D721Med (cell line): Measurements from ENCODE around the gene SCNN1B.
"Not testable (repeated sequence)": the region's sequence is repeated elsewhere in the genome, so short reads cannot be mapped to it uniquely, and the experiment has no call there.

Source experiments
- DNase-seq: peaks from one replicate; pipeline ENCODE4 v3.0.0; 2011; ENCODE audit warnings: low spot score; ENCODE audit not compliant: insufficient read length
- FAIRE-seq: peaks from 2 replicates; lab custom pipeline; 2011; peaks lifted over from hg19 to GRCh38; lab: Jason Lieb, UNC
- CTCF ChIP-seq: IDR thresholded peaks from 2 replicates; pipeline ENCODE4 v1.5.1; 2012; ENCODE audit warnings: mild to moderate bottlenecking, control low read depth; ENCODE audit not compliant: insufficient read depth; ENCODE audit errors: missing control alignments

The SCNN1B gene

GRCh38 chr16:23378921-23379320 lies 76.8 kb downstream of the SCNN1B start:
- no peak for FAIRE-seq
- no peak for TF ChIP-seq CTCF

GRCh38 chr16:23379707-23380106 lies 77.6 kb downstream of the SCNN1B start:
- DNase-seq (no peak), FAIRE-seq (no peak)
- no peak for TF ChIP-seq CTCF

More at GRCh38 chr16:23378921-23379320, 76.8 kb downstream of the SCNN1B start:
- no peak for DNase-seq

- FAIRE-seq (no peak), DNase-seq (no peak)
- TF ChIP-seq CTCF: no peak
These were observed 78.4 kb downstream of the SCNN1B start for GRCh38 chr16:23380501-23380951.

GRCh38 chr16:23381702-23382101 lies 79.6 kb downstream of the SCNN1B start:
- not testable (repeated sequence) for DNase-seq, FAIRE-seq

GRCh38 chr16:23382279-23382678 lies 80.2 kb downstream of the SCNN1B start:
- FAIRE-seq (no peak), DNase-seq (no peak)
- TF ChIP-seq CTCF: no peak

GRCh38 chr16:23383881-23384280 lies 81.8 kb downstream of the SCNN1B start:
- TF ChIP-seq CTCF: no peak
- no peak for FAIRE-seq
- DNase-seq: no peak

- DNase-seq: no peak
- FAIRE-seq: no peak
- TF ChIP-seq CTCF: no peak
These were observed 82.8 kb downstream of the SCNN1B start for GRCh38 chr16:23384878-23385277.

- FAIRE-seq (no peak), DNase-seq (no peak)
- no peak for TF ChIP-seq CTCF
These were observed 83.3 kb downstream of the SCNN1B start for GRCh38 chr16:23385441-23385840.
